Gastrocnemius medialis (tissue), 4 donors: ENCODE results near the gene SFT2D3.

Experiments
- POLR2A ChIP-seq, 2 donors: fragments of 450-650 bp; IDR thresholded peaks; one replicate each; pipeline ENCODE4 v1.6.1; 2017; ENCODE audit warnings: antibody characterized with exemption in 2 of 2, mild to moderate bottlenecking in 2 of 2, moderate library complexity in 2 of 2
- TF ChIP-seq, protein P1 (sequence below), 5 experiments: fragments of 450-650 bp in 3 of 5; fragments of 200-600 bp in 2 of 5; sonication (generic) in 2 of 5; IDR thresholded peaks in 4 of 5; conservative IDR thresholded peaks in 1 of 5; 1 replicate in 4 of 5; 2 replicates in 1 of 5; pipeline ENCODE4 v1.5.1; 2016 to 2019; ENCODE audit warnings: antibody characterized with exemption in 5 of 5, mild to moderate bottlenecking in 3 of 5, moderate library complexity in 3 of 5

DNA sequence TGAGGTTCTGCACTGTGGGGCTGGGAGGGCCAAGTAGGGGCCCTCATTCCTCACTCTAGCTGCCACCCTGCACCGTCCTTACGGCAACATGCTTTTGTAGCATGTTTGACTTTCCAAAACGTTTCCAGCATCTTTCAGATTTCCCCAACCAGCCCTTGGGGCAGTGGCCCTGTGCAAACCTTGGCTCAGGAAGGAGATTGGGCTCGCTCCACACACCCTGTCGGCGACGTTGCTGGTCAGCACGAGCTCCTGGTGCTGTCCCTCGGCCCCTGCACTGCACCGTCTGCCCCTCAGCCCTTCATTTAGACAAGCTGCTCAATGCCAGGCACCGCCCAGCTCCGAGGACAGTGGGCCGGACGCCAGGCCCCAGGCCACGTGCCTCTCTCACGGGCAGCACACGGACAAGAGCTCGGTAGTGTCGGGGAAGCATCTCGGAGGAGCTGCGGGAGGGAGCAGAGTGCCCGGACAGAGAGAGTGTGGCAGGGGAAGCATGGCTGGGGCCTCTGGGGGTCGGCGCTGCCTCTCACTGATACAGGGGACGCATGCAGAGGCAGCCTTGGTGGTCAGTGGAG lies 48.4 kb upstream of the SFT2D3 start:
- TF ChIP-seq, protein P1, sequence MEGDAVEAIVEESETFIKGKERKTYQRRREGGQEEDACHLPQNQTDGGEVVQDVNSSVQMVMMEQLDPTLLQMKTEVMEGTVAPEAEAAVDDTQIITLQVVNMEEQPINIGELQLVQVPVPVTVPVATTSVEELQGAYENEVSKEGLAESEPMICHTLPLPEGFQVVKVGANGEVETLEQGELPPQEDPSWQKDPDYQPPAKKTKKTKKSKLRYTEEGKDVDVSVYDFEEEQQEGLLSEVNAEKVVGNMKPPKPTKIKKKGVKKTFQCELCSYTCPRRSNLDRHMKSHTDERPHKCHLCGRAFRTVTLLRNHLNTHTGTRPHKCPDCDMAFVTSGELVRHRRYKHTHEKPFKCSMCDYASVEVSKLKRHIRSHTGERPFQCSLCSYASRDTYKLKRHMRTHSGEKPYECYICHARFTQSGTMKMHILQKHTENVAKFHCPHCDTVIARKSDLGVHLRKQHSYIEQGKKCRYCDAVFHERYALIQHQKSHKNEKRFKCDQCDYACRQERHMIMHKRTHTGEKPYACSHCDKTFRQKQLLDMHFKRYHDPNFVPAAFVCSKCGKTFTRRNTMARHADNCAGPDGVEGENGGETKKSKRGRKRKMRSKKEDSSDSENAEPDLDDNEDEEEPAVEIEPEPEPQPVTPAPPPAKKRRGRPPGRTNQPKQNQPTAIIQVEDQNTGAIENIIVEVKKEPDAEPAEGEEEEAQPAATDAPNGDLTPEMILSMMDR (IDR thresholded peaks at IDR 0.05 in 4 of 5, conservative IDR thresholded peaks at IDR 0.05 in 1 of 5): no peak
- TF ChIP-seq POLR2A (IDR thresholded peaks at IDR 0.05): no peak
